ENCODE data around the gene PPP2R2C. TPM values are rescaled to one million over a fixed set of nuclear protein-coding genes. Genes with fewer than 3 reads are reported as not detected.

The PPP2R2C gene
- total and polyA plus RNA-seq, 2 of the 4 experiments (the other 2 are of a cell fraction): 0.03 TPM; not detected in 1

DNA sequence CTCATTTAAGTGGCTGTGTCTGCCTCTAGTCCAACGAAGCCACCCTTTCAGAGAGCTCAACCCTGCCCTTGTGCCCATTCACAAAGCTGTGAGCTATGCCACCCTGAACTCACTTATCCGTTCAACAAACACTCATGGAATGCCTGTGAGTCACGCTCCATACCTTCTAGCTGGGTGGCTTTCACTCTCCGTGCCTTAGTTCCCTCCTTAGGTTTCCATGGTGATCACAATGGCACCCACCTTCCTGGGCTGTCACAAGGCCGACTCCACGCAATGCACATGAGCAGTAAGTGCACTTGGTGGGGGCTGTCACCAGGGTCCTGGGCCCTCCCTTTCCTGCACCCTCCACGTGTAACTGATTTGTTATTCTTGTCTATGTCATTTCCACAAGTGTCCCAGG lies 37.2 kb upstream of the PPP2R2C start:
- intact Hi-C loops (cut with micrococcal nuclease) (no loop called here), in situ Hi-C loops (cut with MboI; ENCODE audit: low sequenced_read_pairs) (no loop called here), dilution Hi-C loops (cut with HindIII; ENCODE audit: low sequenced_read_pairs, unreplicated experiment) (no loop called here)
- H3K4ac ChIP-seq (ENCODE audit: low read depth, low read length): no peak overlapping the region
- no peak overlapping the region for H3K14ac ChIP-seq (replicated peaks; ENCODE audit: low read depth, low read length)
- no peak overlapping the region for H4K8ac ChIP-seq (ENCODE audit: low read depth in 2 of 2, low read length in 2 of 2)
- no peak overlapping the region for H3K23ac ChIP-seq (ENCODE audit: low read depth, low read length)
- ChIA-PET POLR2A (ENCODE audit: unreplicated experiment) (no interaction called here), CTCF (no interaction called here)
- no peak overlapping the region for H2AFZ ChIP-seq (replicated peaks; ENCODE audit: low read length, poor library complexity)
- H3K9me1 ChIP-seq (ENCODE audit: insufficient read depth, low read length): no peaks in the 10 kb centered on the region
- no peak overlapping the region for H2AK9ac ChIP-seq (replicated peaks; ENCODE audit: low read depth, low read length, poor library complexity)
- H2AK5ac ChIP-seq (ENCODE audit: low read depth, low read length): no peak overlapping the region
- no peak overlapping the region for H4K91ac ChIP-seq (ENCODE audit: insufficient read depth, low read depth, low read length)
- H3K27me3 ChIP-seq (ENCODE audit: control insufficient read depth, insufficient read depth, low read length): no peaks in the 10 kb centered on the region
- H3K4me1 ChIP-seq (ENCODE audit: control insufficient read depth, insufficient read depth, low read length): no peaks in the 10 kb centered on the region
- DNase-seq (no peak), ATAC-seq (ENCODE audit: low read depth) (0 out of 2 replicates have a peak, but pooled peaks have one; percentile 21)
- no peak overlapping the region for H2BK20ac ChIP-seq (ENCODE audit: low read depth, low read length)
- H3K4me2 ChIP-seq (ENCODE audit: low read depth, low read length): no peak overlapping the region
- no peak overlapping the region for H2BK120ac ChIP-seq (ENCODE audit: low read depth, low read length)
- H3K18ac ChIP-seq (ENCODE audit: low read depth, low read length): no peak overlapping the region
- H4K5ac ChIP-seq (ENCODE audit: low read depth, low read length): no peak overlapping the region
- H3K36me3 ChIP-seq (ENCODE audit: control insufficient read depth, insufficient read depth, low read length): no peaks in the 10 kb centered on the region
- H3K27ac ChIP-seq (ENCODE audit: insufficient read depth, low read length): no peak overlapping the region
- peaks cover 2% of the 10 kb centered on the region; the same call in 1 of the 2 replicates for H3K9me3 ChIP-seq (ENCODE audit: control insufficient read depth, insufficient read depth, low read length)
- BruUV-seq (replicated peaks): no TSS peak
- H3K79me1 ChIP-seq (ENCODE audit: low read depth in 1 of 2, low read length in 2 of 2): no peaks in the 10 kb centered on the region
- 27% methylated on average over 3 of the region's 7 CpGs; no CpG with 5 or more reads in 1 of the 2 experiments for whole genome bisulfite sequencing, 2 experiments (ENCODE audit: extremely low coverage in 2 of 2, insufficient read length in 1 of 2)
- no peak overlapping the region for H2BK15ac ChIP-seq (ENCODE audit: low read depth, low read length)
- TF ChIP-seq SMC3 (IDR thresholded peaks at IDR 0.05; ENCODE audit: low read depth, low read length): no peak
- TF ChIP-seq NFE2L2 (IDR thresholded peaks at IDR 0.05; ENCODE audit: low read depth, low read length): no peak
- TF ChIP-seq RCOR1 (IDR thresholded peaks at IDR 0.05; ENCODE audit: insufficient replicate concordance, low read length): no peak
- TF ChIP-seq POLR2A (IDR thresholded peaks at IDR 0.05; ENCODE audit: low read depth, low read length): no peak
- H3K9ac ChIP-seq (ENCODE audit: low read depth, low read length): no peak overlapping the region
- H4K20me1 ChIP-seq (ENCODE audit: insufficient read depth, low read length): no peaks in the 10 kb centered on the region
- no peak overlapping the region for H2BK5ac ChIP-seq (ENCODE audit: low read depth, low read length, poor library complexity, severe bottlenecking)
- no peak overlapping the region for H3K56ac ChIP-seq (ENCODE audit: extremely low read depth, insufficient read depth, low read length)
- H3K4me3 ChIP-seq (ENCODE audit: insufficient read depth, low read depth, low read length): no peak overlapping the region

Measured in IMR-90 (cell line).